ENCODE data around the gene CFAP92. TPM values are rescaled to one million over a fixed set of nuclear protein-coding genes. Genes with fewer than 3 reads are reported as not detected.

CFAP92 gene
- total and polyA plus RNA-seq, 4 donors, result 1.2 to 4.9 (median 2.7) TPM

GRCh38 chr3:128988286-128988685 lies 5.6 kb downstream of the CFAP92 start:
- ATAC-seq (ENCODE audit: insufficient read depth, low FRiP score), result no peak
- no peak for DNase-seq
- TF ChIP-seq, protein P1, sequence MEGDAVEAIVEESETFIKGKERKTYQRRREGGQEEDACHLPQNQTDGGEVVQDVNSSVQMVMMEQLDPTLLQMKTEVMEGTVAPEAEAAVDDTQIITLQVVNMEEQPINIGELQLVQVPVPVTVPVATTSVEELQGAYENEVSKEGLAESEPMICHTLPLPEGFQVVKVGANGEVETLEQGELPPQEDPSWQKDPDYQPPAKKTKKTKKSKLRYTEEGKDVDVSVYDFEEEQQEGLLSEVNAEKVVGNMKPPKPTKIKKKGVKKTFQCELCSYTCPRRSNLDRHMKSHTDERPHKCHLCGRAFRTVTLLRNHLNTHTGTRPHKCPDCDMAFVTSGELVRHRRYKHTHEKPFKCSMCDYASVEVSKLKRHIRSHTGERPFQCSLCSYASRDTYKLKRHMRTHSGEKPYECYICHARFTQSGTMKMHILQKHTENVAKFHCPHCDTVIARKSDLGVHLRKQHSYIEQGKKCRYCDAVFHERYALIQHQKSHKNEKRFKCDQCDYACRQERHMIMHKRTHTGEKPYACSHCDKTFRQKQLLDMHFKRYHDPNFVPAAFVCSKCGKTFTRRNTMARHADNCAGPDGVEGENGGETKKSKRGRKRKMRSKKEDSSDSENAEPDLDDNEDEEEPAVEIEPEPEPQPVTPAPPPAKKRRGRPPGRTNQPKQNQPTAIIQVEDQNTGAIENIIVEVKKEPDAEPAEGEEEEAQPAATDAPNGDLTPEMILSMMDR (IDR thresholded peaks at IDR 0.05; ENCODE audit: control extremely low read depth, extremely low read depth), result no peak
- peaks cover 0 to 6% (median 0%) of the 10 kb centered on the region in 5 donors for H3K4me1 ChIP-seq (ENCODE audit: control insufficient read depth in 5 of 5, insufficient read depth in 5 of 5, low read length in 5 of 5)
- no peaks in the 10 kb centered on the region for H3K9me3 ChIP-seq (ENCODE audit: control insufficient read depth in 4 of 4, insufficient read depth in 3 of 4, low read length in 3 of 4)
- H3K9ac ChIP-seq (ENCODE audit: insufficient read depth in 1 of 2, low read length in 2 of 2), result no peak overlapping the region
- H3K27me3 ChIP-seq (ENCODE audit: control insufficient read depth in 3 of 3, insufficient read depth in 3 of 3, low read length in 2 of 3), result no peaks in the 10 kb centered on the region
- 93 to 94% methylated on average over 8 of the region's 8 CpGs for WGBS, 2 donors
- H3K36me3 ChIP-seq (ENCODE audit: control insufficient read depth in 4 of 4, insufficient read depth in 4 of 4, low read length in 4 of 4), result no peaks in the 10 kb centered on the region
- H3K27ac ChIP-seq (ENCODE audit: low read depth in 1 of 2, low read length in 1 of 2), result no peak overlapping the region
- no peak overlapping the region for H3K4me3 ChIP-seq

GRCh38 chr3:128987302-128988100 lies 6.4 kb downstream of the CFAP92 start:
- no peak for DNase-seq
- TF ChIP-seq, protein P1 (IDR thresholded peaks at IDR 0.05; ENCODE audit: control extremely low read depth, extremely low read depth), result no peak
- WGBS, 2 donors, result 89 to 94% methylated on average over 15 of the region's 15 CpGs

GRCh38 chr3:128984596-128984995 lies 9.3 kb downstream of the CFAP92 start:
- no peak overlapping the region for H3K4me3 ChIP-seq
- H3K36me3 ChIP-seq (ENCODE audit: control insufficient read depth in 4 of 4, insufficient read depth in 4 of 4, low read length in 4 of 4), result no peaks in the 10 kb centered on the region
- H3K27ac ChIP-seq (ENCODE audit: low read depth in 1 of 2, low read length in 1 of 2), result no peak overlapping the region
- no peaks in the 10 kb centered on the region for H3K9me3 ChIP-seq (ENCODE audit: control insufficient read depth in 4 of 4, insufficient read depth in 3 of 4, low read length in 3 of 4)
- TF ChIP-seq, protein P1 (IDR thresholded peaks at IDR 0.05; ENCODE audit: control extremely low read depth, extremely low read depth), result no peak
- DNase-seq (no peak), ATAC-seq (ENCODE audit: insufficient read depth, low FRiP score) (no peak)
- peaks cover 0 to 6% (median 0%) of the 10 kb centered on the region in 5 donors for H3K4me1 ChIP-seq (ENCODE audit: control insufficient read depth in 5 of 5, insufficient read depth in 5 of 5, low read length in 5 of 5)
- H3K27me3 ChIP-seq (ENCODE audit: control insufficient read depth in 3 of 3, insufficient read depth in 3 of 3, low read length in 2 of 3), result no peaks in the 10 kb centered on the region
- 92% methylated on average over 3 of the region's 3 CpGs for WGBS, 2 donors
- no peak overlapping the region for H3K9ac ChIP-seq (ENCODE audit: insufficient read depth in 1 of 2, low read length in 2 of 2)

More at GRCh38 chr3:128987302-128988100, 6.4 kb downstream of the CFAP92 start:
- H3K4me3 ChIP-seq, result no peak overlapping the region
- no peaks in the 10 kb centered on the region for H3K27me3 ChIP-seq (ENCODE audit: control insufficient read depth in 3 of 3, insufficient read depth in 3 of 3, low read length in 2 of 3)
- peaks cover 0 to 6% (median 0%) of the 10 kb centered on the region in 5 donors for H3K4me1 ChIP-seq (ENCODE audit: control insufficient read depth in 5 of 5, insufficient read depth in 5 of 5, low read length in 5 of 5)
- H3K27ac ChIP-seq (ENCODE audit: low read depth in 1 of 2, low read length in 1 of 2), result no peak overlapping the region
- no peaks in the 10 kb centered on the region for H3K36me3 ChIP-seq (ENCODE audit: control insufficient read depth in 4 of 4, insufficient read depth in 4 of 4, low read length in 4 of 4)
- ATAC-seq (ENCODE audit: insufficient read depth, low FRiP score), result no peak
- H3K9me3 ChIP-seq (ENCODE audit: control insufficient read depth in 4 of 4, insufficient read depth in 3 of 4, low read length in 3 of 4), result no peaks in the 10 kb centered on the region
- H3K9ac ChIP-seq (ENCODE audit: insufficient read depth in 1 of 2, low read length in 2 of 2), result no peak overlapping the region

Measured in lung (tissue), 12 donors.